ENCODE data around the gene AP1M2. TPM values are rescaled to one million over a fixed set of nuclear protein-coding genes. Genes with fewer than 3 reads are reported as not detected.
"Not testable (repeated sequence)": the region's sequence is repeated elsewhere in the genome, so short reads cannot be mapped to it uniquely, and the experiment has no call there.

The AP1M2 gene
- total RNA-seq, 1 experiment from 2014 or later = 2.5 TPM

DNA sequence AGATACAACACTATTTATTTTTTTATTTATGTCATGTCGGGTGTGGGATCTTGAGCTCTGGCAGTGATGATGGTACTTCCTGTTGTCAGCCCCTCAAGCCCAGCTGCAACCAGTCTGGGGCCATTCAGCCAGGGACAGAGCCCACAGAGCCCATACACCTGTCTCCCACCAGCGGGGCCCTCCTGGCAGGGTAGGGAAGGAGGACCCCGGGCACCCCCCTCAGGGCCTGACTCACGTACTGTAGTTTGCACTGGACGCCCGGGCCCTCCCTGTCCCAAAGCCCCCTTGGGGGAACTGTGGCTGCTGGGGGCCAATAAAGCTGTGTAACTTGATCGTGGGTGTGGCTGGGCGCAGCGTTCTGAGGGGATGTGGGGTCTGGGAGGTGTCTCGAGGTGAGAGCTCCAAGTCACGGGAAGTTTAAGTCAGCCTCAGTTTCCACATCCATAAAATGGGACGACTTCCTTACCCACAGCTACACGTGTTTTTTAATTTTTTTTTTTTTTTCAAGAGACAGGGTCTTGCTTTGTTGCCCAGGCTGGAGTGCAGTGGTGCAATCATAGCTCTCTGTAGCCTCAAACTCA is 33.9 kb downstream of the AP1M2 start:
- Histone ChIP-seq H3K9me3 (ENCODE audit: low read depth, low read length, poor library complexity, severe bottlenecking) (no peaks in the 10 kb centered on the region), H3K27me3 (replicated peaks; ENCODE audit: insufficient read depth, low read depth, low read length, poor library complexity) (no peaks in the 10 kb centered on the region), H3K36me3 (ENCODE audit: insufficient read depth, low read length, poor library complexity, severe bottlenecking) (peaks cover 77% of the 10 kb centered on the region), H3K4me3 (ENCODE audit: low read depth, low read length, poor library complexity, severe bottlenecking) (no peak overlapping the region), H3K27ac (ENCODE audit: low read depth, low read length, poor library complexity, severe bottlenecking) (no peak overlapping the region), H3K4me1 (ENCODE audit: insufficient read depth, low read length, poor library complexity, severe bottlenecking) (no peaks in the 10 kb centered on the region)
- intact Hi-C loops (cut with micrococcal nuclease; ENCODE audit: unreplicated experiment) = no loop called here
- CTCF ChIA-PET = interaction anchor here (0.6 to 0.7 kb wide), 2 partner anchors 125 to 312 kb away, joined by 3 to 13 read pairs; no protein-coding TSS in a partner anchor
- BruUV-seq (replicated peaks) = TSS peak; percentile 86
- no peak for DNase-seq (ENCODE audit: low spot score)
- POLR2A ChIA-PET (ENCODE audit: low non-redundant PET) = no interaction called here
- TF ChIP-seq, protein P1, sequence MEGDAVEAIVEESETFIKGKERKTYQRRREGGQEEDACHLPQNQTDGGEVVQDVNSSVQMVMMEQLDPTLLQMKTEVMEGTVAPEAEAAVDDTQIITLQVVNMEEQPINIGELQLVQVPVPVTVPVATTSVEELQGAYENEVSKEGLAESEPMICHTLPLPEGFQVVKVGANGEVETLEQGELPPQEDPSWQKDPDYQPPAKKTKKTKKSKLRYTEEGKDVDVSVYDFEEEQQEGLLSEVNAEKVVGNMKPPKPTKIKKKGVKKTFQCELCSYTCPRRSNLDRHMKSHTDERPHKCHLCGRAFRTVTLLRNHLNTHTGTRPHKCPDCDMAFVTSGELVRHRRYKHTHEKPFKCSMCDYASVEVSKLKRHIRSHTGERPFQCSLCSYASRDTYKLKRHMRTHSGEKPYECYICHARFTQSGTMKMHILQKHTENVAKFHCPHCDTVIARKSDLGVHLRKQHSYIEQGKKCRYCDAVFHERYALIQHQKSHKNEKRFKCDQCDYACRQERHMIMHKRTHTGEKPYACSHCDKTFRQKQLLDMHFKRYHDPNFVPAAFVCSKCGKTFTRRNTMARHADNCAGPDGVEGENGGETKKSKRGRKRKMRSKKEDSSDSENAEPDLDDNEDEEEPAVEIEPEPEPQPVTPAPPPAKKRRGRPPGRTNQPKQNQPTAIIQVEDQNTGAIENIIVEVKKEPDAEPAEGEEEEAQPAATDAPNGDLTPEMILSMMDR (conservative IDR thresholded peaks at IDR 0.05; ENCODE audit: low read depth, low read length) = no peak
- no peak for TF ChIP-seq EZH2 (IDR thresholded peaks at IDR 0.05; ENCODE audit: borderline replicate concordance, low read depth, low read length, poor library complexity, severe bottlenecking)

DNA sequence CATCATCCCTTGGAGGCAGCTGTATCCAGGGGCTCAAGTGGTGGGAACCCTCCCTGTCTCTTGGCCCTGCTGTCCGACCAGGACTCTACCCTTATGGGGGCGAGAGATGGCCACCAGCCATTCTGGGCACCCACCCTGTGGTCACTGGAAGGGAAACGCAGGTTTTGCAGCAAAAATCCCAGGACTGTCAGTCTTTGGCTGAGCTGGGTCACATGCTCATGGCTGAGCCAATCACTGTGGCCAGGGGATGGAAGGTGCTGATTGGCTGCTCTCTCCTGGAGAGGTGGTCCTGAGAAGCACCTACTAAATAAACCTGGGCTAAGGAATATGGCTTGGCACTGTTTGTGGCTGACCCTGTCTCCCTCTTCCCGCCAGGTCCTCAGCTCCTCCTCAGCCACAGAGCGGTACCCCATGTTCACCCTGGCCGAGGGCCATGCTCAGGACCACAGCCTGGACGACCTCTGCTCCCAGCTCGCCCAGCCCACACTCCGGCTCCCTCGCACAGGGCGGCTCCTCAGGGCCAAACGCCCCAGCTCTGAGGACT is 34.5 kb downstream of the AP1M2 start:
- H3K4me3 ChIP-seq (ENCODE audit: low read depth, low read length, poor library complexity, severe bottlenecking) = no peak overlapping the region
- no peaks in the 10 kb centered on the region for H3K27me3 ChIP-seq (replicated peaks; ENCODE audit: insufficient read depth, low read depth, low read length, poor library complexity)
- intact Hi-C loops (cut with micrococcal nuclease; ENCODE audit: unreplicated experiment) = no loop called here
- ChIA-PET POLR2A (ENCODE audit: low non-redundant PET) (no interaction called here), CTCF (interaction anchor here (0.6 to 0.7 kb wide), 2 partner anchors 125 to 313 kb away, joined by 3 to 13 read pairs; no protein-coding TSS in a partner anchor)
- DNase-seq (ENCODE audit: low spot score) = peak; percentile 60
- H3K27ac ChIP-seq (ENCODE audit: low read depth, low read length, poor library complexity, severe bottlenecking) = no peak overlapping the region
- no TSS peak for BruUV-seq (replicated peaks)
- H3K9me3 ChIP-seq (ENCODE audit: low read depth, low read length, poor library complexity, severe bottlenecking) = no peaks in the 10 kb centered on the region
- H3K4me1 ChIP-seq (ENCODE audit: insufficient read depth, low read length, poor library complexity, severe bottlenecking) = no peaks in the 10 kb centered on the region
- TF ChIP-seq, protein P1 (conservative IDR thresholded peaks at IDR 0.05; ENCODE audit: low read depth, low read length) = no peak
- no peak for TF ChIP-seq EZH2 (IDR thresholded peaks at IDR 0.05; ENCODE audit: borderline replicate concordance, low read depth, low read length, poor library complexity, severe bottlenecking)
- H3K36me3 ChIP-seq (ENCODE audit: insufficient read depth, low read length, poor library complexity, severe bottlenecking) = peaks cover 71% of the 10 kb centered on the region

DNA sequence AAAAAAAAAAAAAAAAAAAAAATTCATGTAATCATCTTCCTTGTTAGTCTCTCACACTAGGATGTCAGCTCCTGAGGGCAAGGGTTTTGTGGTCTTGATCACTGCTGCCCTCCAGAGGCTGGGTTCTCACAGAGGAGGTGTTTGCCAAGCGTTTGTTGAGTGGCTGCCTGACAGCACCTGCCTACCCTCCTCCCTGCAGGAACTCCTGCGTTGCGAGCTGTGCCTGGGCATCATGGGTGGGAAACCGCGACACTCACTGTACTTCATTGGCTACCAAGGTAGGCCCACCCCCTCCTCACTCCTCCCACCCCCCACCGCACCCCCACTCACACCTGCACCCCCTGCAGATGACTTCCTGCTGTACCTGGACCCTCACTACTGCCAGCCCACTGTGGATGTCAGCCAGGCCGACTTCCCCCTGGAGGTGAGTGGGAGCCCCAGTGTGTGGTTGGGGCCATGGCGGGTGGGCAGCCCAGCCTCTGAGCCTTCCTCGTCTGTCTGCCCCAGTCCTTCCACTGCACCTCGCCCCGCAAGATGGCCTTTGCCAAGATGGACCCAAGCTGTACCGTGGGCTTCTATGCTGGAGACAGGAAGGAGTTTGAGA is 35.3 kb downstream of the AP1M2 start:
- H3K36me3 ChIP-seq (ENCODE audit: insufficient read depth, low read length, poor library complexity, severe bottlenecking) = peaks cover 69% of the 10 kb centered on the region
- ChIA-PET POLR2A (ENCODE audit: low non-redundant PET) (no interaction called here), CTCF (interaction anchor here (0.5 to 0.7 kb wide), 4 partner anchors 30 to 385 kb away, joined by 3 to 11 read pairs (median 5); no protein-coding TSS in a partner anchor)
- no peaks in the 10 kb centered on the region for H3K4me1 ChIP-seq (ENCODE audit: insufficient read depth, low read length, poor library complexity, severe bottlenecking)
- no peaks in the 10 kb centered on the region for H3K27me3 ChIP-seq (replicated peaks; ENCODE audit: insufficient read depth, low read depth, low read length, poor library complexity)
- intact Hi-C loops (cut with micrococcal nuclease; ENCODE audit: unreplicated experiment) = no loop called here
- H3K27ac ChIP-seq (ENCODE audit: low read depth, low read length, poor library complexity, severe bottlenecking) = no peak overlapping the region
- TF ChIP-seq EZH2 (IDR thresholded peaks at IDR 0.05; ENCODE audit: borderline replicate concordance, low read depth, low read length, poor library complexity, severe bottlenecking) = no peak
- BruUV-seq (replicated peaks) = no TSS peak
- H3K9me3 ChIP-seq (ENCODE audit: low read depth, low read length, poor library complexity, severe bottlenecking) = no peaks in the 10 kb centered on the region
- peak; percentile 61 for DNase-seq (ENCODE audit: low spot score)
- H3K4me3 ChIP-seq (ENCODE audit: low read depth, low read length, poor library complexity, severe bottlenecking) = no peak overlapping the region

DNA sequence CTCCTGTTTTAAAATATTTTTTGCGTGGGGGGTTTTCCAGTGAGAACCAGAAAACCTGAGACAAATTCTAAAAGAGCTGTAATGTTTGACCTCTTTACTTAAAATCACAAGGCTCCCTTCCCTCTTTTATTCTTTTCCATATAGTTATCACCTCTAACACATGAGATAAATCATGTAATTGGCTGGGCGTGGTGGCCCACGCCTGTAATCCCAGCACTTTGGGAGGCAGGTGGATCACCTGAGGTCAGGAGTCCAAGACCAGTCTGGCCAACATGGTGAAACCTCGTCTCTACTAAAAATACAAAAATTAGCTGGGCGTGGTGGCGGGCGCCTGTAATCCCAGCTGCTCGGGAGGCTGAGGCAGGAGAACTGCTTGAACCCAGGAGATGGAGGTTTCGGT is 36.1 kb downstream of the AP1M2 start:
- H3K27ac ChIP-seq (ENCODE audit: low read depth, low read length, poor library complexity, severe bottlenecking); H3K4me1 ChIP-seq (ENCODE audit: insufficient read depth, low read length, poor library complexity, severe bottlenecking); intact Hi-C loops (cut with micrococcal nuclease; ENCODE audit: unreplicated experiment); H3K9me3 ChIP-seq (ENCODE audit: low read depth, low read length, poor library complexity, severe bottlenecking); BruUV-seq (replicated peaks); H3K4me3 ChIP-seq (ENCODE audit: low read depth, low read length, poor library complexity, severe bottlenecking); H3K27me3 ChIP-seq (replicated peaks; ENCODE audit: insufficient read depth, low read depth, low read length, poor library complexity); DNase-seq (ENCODE audit: low spot score): not testable (repeated sequence)
- H3K36me3 ChIP-seq (ENCODE audit: insufficient read depth, low read length, poor library complexity, severe bottlenecking) = peaks cover 64% of the 10 kb centered on the region
- CTCF ChIA-PET = interaction anchor here (0.5 to 0.7 kb wide), 2 partner anchors 76 to 126 kb away, joined by 3 to 11 read pairs; no protein-coding TSS in a partner anchor
- POLR2A ChIA-PET (ENCODE audit: low non-redundant PET) = interaction anchor here (0.7 kb wide), 1 partner anchor 8 kb away, joined by 3 read pairs; no protein-coding TSS in a partner anchor
